Calu3 (cell line): ENCODE data around the gene WDR36. TPM values are rescaled to one million over a fixed set of nuclear protein-coding genes. Genes with fewer than 3 reads are reported as not detected.

ENCODE experiments used
- Bru-seq: library from RNA; stranded (reverse); fragments of 400-500 nt; gene quantifications from one replicate; lab custom pipeline; 2021; lab: Mats Ljungman, UMichigan
- BruChase-seq, 2 experiments: library from RNA; stranded (reverse); fragments of 400-500 nt; gene quantifications; one replicate each; lab custom pipeline; 2021; lab: Mats Ljungman, UMichigan
- BruUV-seq: library from RNA; stranded (reverse); fragments of 400-500 nt; replicated peaks from 2 replicates; lab custom pipeline; 2021; lab: Mats Ljungman, UMichigan
- CTCF ChIA-PET: fragments of 300-600 bp; sonication (Branson Sonifier 250); formaldehyde crosslinking; loops from one replicate; lab custom pipeline; 2022; ENCODE audit warnings: antibody characterized with exemption; lab: Charles Lee
- DNase-seq: peaks from one replicate; pipeline ENCODE4 v3.0.0; 2022
- H3K27ac Mint-ChIP-seq: one replicate; pipeline ENCODE4 v1.8.0; 2022; ENCODE audit warnings: mixed read lengths; ENCODE audit not compliant: unreplicated experiment
- H3K27me3 Mint-ChIP-seq: one replicate; pipeline ENCODE4 v1.8.0; 2022; ENCODE audit warnings: mixed read lengths; ENCODE audit not compliant: unreplicated experiment
- H3K36me3 Mint-ChIP-seq: one replicate; pipeline ENCODE4 v1.8.0; 2022; ENCODE audit warnings: mild to moderate bottlenecking, moderate library complexity, mixed read lengths; ENCODE audit not compliant: insufficient read depth, unreplicated experiment
- H3K4me1 Mint-ChIP-seq: one replicate; pipeline ENCODE4 v1.8.0; 2022; ENCODE audit warnings: mild to moderate bottlenecking, low read depth, mixed read lengths; ENCODE audit not compliant: unreplicated experiment
- H3K4me3 Mint-ChIP-seq: one replicate; pipeline ENCODE4 v1.8.0; 2022; ENCODE audit warnings: mild to moderate bottlenecking, low read depth, moderate library complexity, mixed read lengths; ENCODE audit not compliant: unreplicated experiment
- H3K9me3 Mint-ChIP-seq: one replicate; pipeline ENCODE4 v1.8.0; 2022; ENCODE audit warnings: low read depth, mixed read lengths; ENCODE audit not compliant: unreplicated experiment
- intact Hi-C: fragments of 100-400 bp; cut with micrococcal nuclease; formaldehyde crosslinking; loops from one replicate; pipeline ENCODE4 v1.10.0; 2022; ENCODE audit not compliant: unreplicated experiment
- long read RNA-seq: library from polyadenylated mRNA; stranded (forward); transcript quantifications from one replicate; pipeline ENCODE4 v2.0.0, GENCODE V29; 2022
- total RNA-seq: library from RNA; stranded (reverse); gene quantifications from 2 replicates; pipeline ENCODE4 v1.2.3, GENCODE V29; 2022
- TF ChIP-seq, protein P1 (sequence below): fragments of 200-600 bp; IDR thresholded peaks from one replicate; pipeline ENCODE4 v1.8.0; 2022; ENCODE audit warnings: antibody characterized with exemption; ENCODE audit not compliant: unreplicated experiment

Gene WDR36
- 48.7 and 50.8 TPM in 2 replicates for total RNA-seq
- percentile 95 among the genes with signal in this experiment for Bru-seq, nascent RNA
- percentile 90 among the genes with signal in this experiment for BruChase-seq, experiment 1, labeled RNA remaining after a 6-hour chase
- BruChase-seq, experiment 2, labeled RNA remaining after a 2-hour chase, result percentile 91 among the genes with signal in this experiment
- long read RNA-seq, full-length matches to known transcripts, result 21 of 46 reads
- long read RNA-seq, partial matches to known transcripts, result 0 of 46 reads
- long read RNA-seq, other reads (novel, unspliced or antisense), result 25 of 46 reads

DNA sequence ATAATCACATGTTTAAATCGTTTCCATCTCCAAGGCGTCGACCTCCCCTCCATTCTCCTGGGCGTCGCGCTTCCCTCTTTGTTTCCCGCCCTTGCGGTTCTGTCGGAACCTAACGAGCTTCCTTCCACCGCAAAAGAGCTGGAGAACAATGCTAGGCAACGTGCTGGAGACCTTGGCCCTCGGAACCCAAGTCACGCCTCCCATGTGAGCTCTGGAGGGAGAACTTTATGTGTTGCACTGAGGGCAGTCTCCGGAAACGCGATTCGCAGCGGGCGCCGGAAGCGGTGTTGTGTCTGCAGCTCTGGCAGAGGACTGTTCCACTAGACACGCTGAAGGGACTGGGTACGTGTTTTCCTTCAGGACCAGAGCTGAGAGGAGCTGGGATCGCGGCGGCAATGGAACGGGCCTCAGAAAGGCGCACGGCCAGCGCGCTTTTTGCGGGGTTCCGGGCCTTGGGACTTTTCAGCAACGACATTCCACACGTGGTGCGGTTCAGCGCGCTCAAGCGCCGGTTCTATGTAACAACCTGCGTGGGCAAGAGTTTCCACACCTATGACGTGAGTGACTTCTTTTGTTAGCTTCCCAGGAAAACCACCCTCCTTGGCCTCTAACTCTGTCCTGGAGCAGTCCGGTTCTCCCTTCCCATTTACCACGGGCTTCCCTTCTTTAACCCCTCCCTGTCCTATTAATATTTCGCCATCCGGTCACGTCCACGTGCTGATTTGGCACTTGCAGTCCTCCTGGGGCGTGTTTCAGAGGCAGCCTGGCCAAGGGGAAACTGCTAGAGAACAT lies at the start of gene WDR36:
TSS of gene WDR36 (plus strand) at position 287 of the 792 bp plus-strand sequence. CDS start at position 396, 109 bp downstream.
- intact Hi-C loops, result loop anchor here (10.0 kb wide), 1 partner anchor 337 kb away; no protein-coding TSS in a partner anchor
- peak within 1 kb of the TSS; percentile 99 for H3K27ac Mint-ChIP-seq

DNA sequence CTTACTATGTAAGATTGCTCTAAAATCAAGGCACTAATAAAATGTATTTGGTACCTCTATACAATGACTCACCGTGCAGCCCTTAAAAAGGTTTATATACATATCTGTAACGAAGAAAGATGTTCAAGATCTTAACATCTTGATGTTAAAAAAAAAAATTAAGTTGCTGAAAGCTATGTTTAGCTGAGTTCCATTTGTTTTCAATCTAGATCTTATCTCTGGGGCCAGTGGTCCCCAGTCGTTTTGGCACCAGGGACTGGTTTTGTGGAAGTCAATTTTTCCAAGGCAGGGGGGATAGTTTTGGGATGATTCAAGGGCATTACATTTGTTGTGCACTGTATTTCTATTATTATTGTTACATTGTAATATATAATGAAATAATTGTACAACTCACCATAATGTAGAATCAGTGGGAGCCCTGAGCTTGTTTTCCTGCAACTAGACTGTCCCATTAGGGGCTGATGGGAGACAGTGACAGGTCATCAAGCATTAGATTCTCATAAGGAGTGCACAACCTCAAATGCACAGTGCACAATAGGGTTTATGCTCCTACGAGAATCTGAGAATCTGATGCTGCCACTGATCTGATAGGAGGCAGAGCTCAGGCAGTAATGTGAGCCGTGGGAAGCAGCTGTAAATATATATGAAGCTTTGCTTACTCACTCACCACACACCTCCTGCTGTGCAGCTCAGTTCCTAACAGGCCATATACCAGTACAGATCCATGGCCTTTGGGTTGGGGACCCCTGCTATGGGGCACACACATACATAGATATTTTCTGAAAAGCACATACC lies 48.2 kb upstream of the WDR36 start:
- no peaks in the 10 kb centered on the region for H3K36me3 Mint-ChIP-seq
- TF ChIP-seq, protein P1, sequence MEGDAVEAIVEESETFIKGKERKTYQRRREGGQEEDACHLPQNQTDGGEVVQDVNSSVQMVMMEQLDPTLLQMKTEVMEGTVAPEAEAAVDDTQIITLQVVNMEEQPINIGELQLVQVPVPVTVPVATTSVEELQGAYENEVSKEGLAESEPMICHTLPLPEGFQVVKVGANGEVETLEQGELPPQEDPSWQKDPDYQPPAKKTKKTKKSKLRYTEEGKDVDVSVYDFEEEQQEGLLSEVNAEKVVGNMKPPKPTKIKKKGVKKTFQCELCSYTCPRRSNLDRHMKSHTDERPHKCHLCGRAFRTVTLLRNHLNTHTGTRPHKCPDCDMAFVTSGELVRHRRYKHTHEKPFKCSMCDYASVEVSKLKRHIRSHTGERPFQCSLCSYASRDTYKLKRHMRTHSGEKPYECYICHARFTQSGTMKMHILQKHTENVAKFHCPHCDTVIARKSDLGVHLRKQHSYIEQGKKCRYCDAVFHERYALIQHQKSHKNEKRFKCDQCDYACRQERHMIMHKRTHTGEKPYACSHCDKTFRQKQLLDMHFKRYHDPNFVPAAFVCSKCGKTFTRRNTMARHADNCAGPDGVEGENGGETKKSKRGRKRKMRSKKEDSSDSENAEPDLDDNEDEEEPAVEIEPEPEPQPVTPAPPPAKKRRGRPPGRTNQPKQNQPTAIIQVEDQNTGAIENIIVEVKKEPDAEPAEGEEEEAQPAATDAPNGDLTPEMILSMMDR, result no peak
- H3K4me3 Mint-ChIP-seq, result no peak overlapping the region
- no peaks in the 10 kb centered on the region for H3K27me3 Mint-ChIP-seq
- H3K9me3 Mint-ChIP-seq, result no peaks in the 10 kb centered on the region
- CTCF ChIA-PET, result no interaction called here
- no peak for DNase-seq
- intact Hi-C loops, result no loop called here
- H3K27ac Mint-ChIP-seq, result no peak overlapping the region
- BruUV-seq, result no TSS peak
- no peaks in the 10 kb centered on the region for H3K4me1 Mint-ChIP-seq

More for the DNA sequence above, at the start of gene WDR36:
- peak; percentile 93 for DNase-seq
- Mint-ChIP-seq H3K4me3 (peak within 1 kb of the TSS; percentile 99), H3K4me1 (peaks cover 9% of the 10 kb centered on the region), H3K36me3 (peaks cover 21% of the 10 kb centered on the region), H3K27me3 (peaks cover 12% of the 10 kb centered on the region), H3K9me3 (peaks cover 5% of the 10 kb centered on the region)
- TF ChIP-seq, protein P1, result no peak
- TSS peak; percentile 58 for BruUV-seq
- CTCF ChIA-PET, result interaction anchor here (0.6 kb wide), 1 partner anchor 23 kb away, joined by 3 read pairs; no protein-coding TSS in a partner anchor

DNA sequence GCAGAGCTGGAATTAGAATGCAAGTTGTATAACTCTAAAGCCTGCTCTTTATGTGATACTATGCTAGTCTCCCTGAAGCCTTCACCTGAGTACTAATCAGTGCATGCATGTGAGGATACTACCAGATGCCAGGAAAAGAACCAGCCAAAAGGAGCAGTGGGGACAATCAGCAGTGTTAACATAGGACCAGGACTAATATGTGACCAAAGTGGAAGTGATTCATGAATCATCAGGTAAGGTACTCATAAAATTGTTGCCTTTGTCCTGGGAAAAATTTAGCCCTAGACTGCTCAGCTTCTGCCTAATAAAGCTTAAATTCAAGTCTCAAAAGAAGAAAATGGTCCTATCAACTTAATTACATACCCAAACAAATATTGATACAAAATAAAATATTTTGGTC lies 34.1 kb upstream of the WDR36 start:
- Mint-ChIP-seq H3K4me3 (no peak overlapping the region), H3K27ac (no peak overlapping the region), H3K27me3 (peaks cover 41% of the 10 kb centered on the region), H3K36me3 (no peaks in the 10 kb centered on the region), H3K9me3 (peaks cover 2% of the 10 kb centered on the region), H3K4me1 (no peaks in the 10 kb centered on the region)
- CTCF ChIA-PET, result no interaction called here
- DNase-seq, result no peak
- BruUV-seq, result no TSS peak
- intact Hi-C loops, result no loop called here
- TF ChIP-seq, protein P1, result no peak

DNA sequence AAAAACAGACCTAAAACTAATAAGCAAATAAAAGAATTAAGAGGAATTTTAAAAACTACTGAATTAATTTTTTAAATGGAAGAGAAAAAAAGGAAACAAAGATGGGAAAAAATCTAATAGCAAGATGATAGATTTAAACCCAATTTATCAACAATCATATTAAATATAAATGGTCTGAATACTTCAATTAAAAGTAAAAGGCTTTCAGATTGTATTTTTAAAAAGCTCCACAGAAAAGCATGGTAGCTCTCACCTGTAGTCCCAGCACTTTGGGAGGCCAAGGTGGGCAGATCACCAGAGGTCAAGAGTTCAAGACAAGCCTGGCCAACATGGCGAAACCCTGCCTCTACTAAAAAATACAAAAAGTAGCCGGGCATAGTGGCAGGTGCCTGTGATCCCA lies 32.0 kb upstream of the WDR36 start:
- Mint-ChIP-seq H3K9me3 (no peaks in the 10 kb centered on the region), H3K4me3 (no peak overlapping the region), H3K4me1 (no peaks in the 10 kb centered on the region), H3K27me3 (peaks cover 29% of the 10 kb centered on the region), H3K27ac (no peak overlapping the region), H3K36me3 (no peaks in the 10 kb centered on the region)
- no TSS peak for BruUV-seq
- intact Hi-C loops, result no loop called here
- DNase-seq, result no peak
- CTCF ChIA-PET, result no interaction called here
- TF ChIP-seq, protein P1, result no peak
